HepG2 (cell line): Measurements from ENCODE around the gene IQCH. TPM values are rescaled to one million over a fixed set of nuclear protein-coding genes. Genes with fewer than 3 reads are reported as not detected.

Experiments used
- ATAC-seq: fragments of 200-7000 bp; cut with Tn5 transposase; 3 replicates; pipeline ENCODE4 v1.9.1; 2020; ENCODE audit warnings: mild to moderate bottlenecking, moderate library complexity
- BruUV-seq: library from RNA; stranded (reverse); fragments of 400-500 nt; replicated peaks from 2 replicates; lab custom pipeline; 2021; lab: Mats Ljungman, UMichigan
- CTCF ChIA-PET: fragments of 300-600 bp; formaldehyde crosslinking; extraction: SDS; loops from one replicate; lab custom pipeline; 2021; ENCODE audit warnings: low total read pairs, inconsistent platforms, low intra/inter-chr PET ratio; lab: Yijun Ruan, JAX
- POLR2A ChIA-PET: fragments of 350-600 bp; sonication (Branson Sonifier 250); formaldehyde crosslinking; loops from one replicate; lab custom pipeline; 2020; ENCODE audit warnings: antibody characterized with exemption, inconsistent platforms; lab: Yijun Ruan, JAX
- DNase-seq: peaks from one replicate; pipeline ENCODE4 v3.0.0-alpha.2; 2015; ENCODE audit warnings: low spot score
- FAIRE-seq: peaks from 3 replicates; lab custom pipeline; 2011; peaks lifted over from hg19 to GRCh38; lab: Jason Lieb, UNC
- H2AFZ ChIP-seq: one replicate; pipeline ENCODE4 v1.6.1; 2011; ENCODE audit warnings: low read length, inconsistent platforms
- H3K27ac ChIP-seq: fragments of 300-600 bp; 3 replicates; pipeline ENCODE4 v1.8.0; 2011; ENCODE audit warnings: mixed run types, mild to moderate bottlenecking, mixed read lengths, low read length, inconsistent platforms; ENCODE audit not compliant: insufficient read depth; ENCODE audit errors: extremely low read length
- H3K27me3 ChIP-seq, 2 experiments: fragments of 200-600 bp in 1 of 2; 2 replicates in 1 of 2; 3 replicates in 1 of 2; pipeline versions ENCODE4 v1.6.0 to v1.8.0; 2011; ENCODE audit warnings: low read length in 2 of 2, mild to moderate bottlenecking in 2 of 2, moderate library complexity in 2 of 2, inconsistent platforms in 1 of 2; ENCODE audit not compliant: insufficient read depth in 2 of 2, control insufficient read depth in 1 of 2
- H3K36me3 ChIP-seq, 2 experiments: fragments of 200-600 bp in 1 of 2; replicated peaks in 1 of 2; 2 replicates in 1 of 2; 3 replicates in 1 of 2; pipeline versions ENCODE4 v1.5.1 to v1.8.0; 2011; ENCODE audit warnings: low read length in 2 of 2, inconsistent platforms in 1 of 2; ENCODE audit not compliant: insufficient read depth in 2 of 2, control insufficient read depth in 1 of 2
- H3K4me1 ChIP-seq: 2 replicates; pipeline ENCODE4 v1.5.1; 2012; ENCODE audit warnings: low read length, inconsistent platforms; ENCODE audit not compliant: insufficient read depth
- H3K4me2 ChIP-seq: 2 replicates; pipeline ENCODE4 v1.6.0; 2011; ENCODE audit warnings: low read depth, low read length, inconsistent platforms
- H3K4me3 ChIP-seq, 3 experiments: fragments of 200-600 bp in 1 of 3; sonication (generic), shearing (Covaris generic) in 1 of 3; replicated peaks in 1 of 3; 2 replicates each; pipeline ENCODE4 v1.5.1; 2011 to 2016; ENCODE audit warnings: low read length in 3 of 3, inconsistent platforms in 2 of 3, low read depth in 2 of 3, mild to moderate bottlenecking in 2 of 3, control low read depth in 1 of 3, mixed read lengths in 1 of 3; ENCODE audit not compliant: insufficient read depth in 1 of 3
- H3K79me2 ChIP-seq: one replicate; pipeline ENCODE4 v1.6.1; 2011; ENCODE audit warnings: low read length, inconsistent platforms; ENCODE audit not compliant: insufficient read depth
- H3K9ac ChIP-seq: 2 replicates; pipeline ENCODE4 v1.6.0; 2011; ENCODE audit warnings: mild to moderate bottlenecking, low read depth, low read length, inconsistent platforms; ENCODE audit not compliant: insufficient read depth
- H3K9me3 ChIP-seq: 2 replicates; pipeline ENCODE4 v1.5.1; 2012; ENCODE audit warnings: mild to moderate bottlenecking, low read length
- H4K20me1 ChIP-seq: 2 replicates; pipeline ENCODE4 v1.6.0; 2011; ENCODE audit warnings: inconsistent platforms, mild to moderate bottlenecking, low read length, moderate library complexity; ENCODE audit not compliant: insufficient read depth
- RFX1 ChIP-seq: fragments of 450-650 bp; IDR thresholded peaks from 2 replicates; pipeline ENCODE4 v1.6.1; 2017
- SP140L ChIP-seq: sonication (generic); formaldehyde crosslinking; IDR thresholded peaks from 2 replicates; pipeline ENCODE4 v1.4.0; 2020; ENCODE audit warnings: missing genetic modification reagents, borderline replicate concordance
- TBP ChIP-seq: sonication (generic); formaldehyde crosslinking; IDR thresholded peaks from 2 replicates; pipeline ENCODE4 v1.5.0; 2020; ENCODE audit warnings: missing genetic modification reagents
- TCF12 ChIP-seq, 2 experiments: fragments of 450-650 bp in 1 of 2; sonication (generic) in 1 of 2; formaldehyde crosslinking in 1 of 2; IDR thresholded peaks; 2 replicates each; pipeline versions ENCODE4 v1.6.1 to v1.8.0; 2017 to 2022; ENCODE audit warnings: antibody characterized with exemption in 1 of 2, mild to moderate bottlenecking in 1 of 2, missing genetic modification reagents in 1 of 2, moderate library complexity in 1 of 2
- ZFP82 ChIP-seq: sonication (generic); formaldehyde crosslinking; IDR thresholded peaks from 2 replicates; pipeline ENCODE4 v1.5.1; 2020; ENCODE audit warnings: mild to moderate bottlenecking, missing genetic modification reagents, borderline replicate concordance
- ZNF333 ChIP-seq: sonication (generic); formaldehyde crosslinking; IDR thresholded peaks from 2 replicates; pipeline ENCODE4 v1.4.0; 2020; ENCODE audit warnings: mild to moderate bottlenecking, missing genetic modification reagents, borderline replicate concordance
- ZNF556 ChIP-seq: sonication (generic); formaldehyde crosslinking; IDR thresholded peaks from 2 replicates; pipeline ENCODE4 v1.4.0; 2020; ENCODE audit warnings: mild to moderate bottlenecking, missing genetic modification reagents, borderline replicate concordance
- WGBS: methylation state at CpG from one replicate; pipeline ENCODE4 v1.1.6; 2017; ENCODE audit warnings: low lambda C conversion rate; 5-methylcytosine and 5-hydroxymethylcytosine counted together
- in situ Hi-C: cut with HindIII; loops from 2 replicates; pipeline ENCODE4 v1.10.0; 2017; ENCODE audit warnings: low pct_unique_long_range_greater_than_20kb; ENCODE audit not compliant: extremely low pct_ligation_motif_present
- intact Hi-C: fragments of 100-400 bp; cut with micrococcal nuclease; formaldehyde crosslinking; loops from one replicate; pipeline ENCODE4 v1.10.0; 2022; ENCODE audit not compliant: unreplicated experiment
- polyA plus RNA-seq, 8 experiments: library from polyadenylated mRNA; depleted of rRNA in 3 of 8; stranded (reverse) in 7 of 8; unstranded in 1 of 8; fragments of >200 nt; fragmentation: Illumina TruSeq in 4 of 8; extraction: Trizol in 4 of 8; gene quantifications; 2 replicates each; pipeline versions ENCODE4 v1.2.1 to v1.2.3, GENCODE V29; 2011 to 2016; ENCODE audit warnings: low read depth in 4 of 8, missing spikeins in 1 of 8, mixed read lengths in 1 of 8; ENCODE audit not compliant: insufficient read depth in 1 of 8
- total RNA-seq, 5 experiments: library from RNA; depleted of rRNA; stranded (reverse); fragments of >200 nt; fragmentation: Illumina TruSeq; extraction: Trizol; gene quantifications; 2 replicates each; pipeline ENCODE4 v1.2.3, GENCODE V29; 2016; ENCODE audit warnings: low read depth in 1 of 5
- TF ChIP-seq, protein P1 (sequence below): sonication (generic); formaldehyde crosslinking; IDR thresholded peaks from 2 replicates; pipeline ENCODE4 v1.4.0; 2020; ENCODE audit warnings: low read depth, missing genetic modification reagents
- TF ChIP-seq, protein P2 (sequence below): sonication (generic); formaldehyde crosslinking; IDR thresholded peaks from 2 replicates; pipeline ENCODE4 v1.4.0; 2020; ENCODE audit warnings: missing genetic modification reagents

The IQCH gene
- total and polyA plus RNA-seq, 2 of the 13 experiments (the other 11 are each of a cell fraction or from before 2014, with no cell fraction given), result 0.16 to 0.55 TPM

DNA sequence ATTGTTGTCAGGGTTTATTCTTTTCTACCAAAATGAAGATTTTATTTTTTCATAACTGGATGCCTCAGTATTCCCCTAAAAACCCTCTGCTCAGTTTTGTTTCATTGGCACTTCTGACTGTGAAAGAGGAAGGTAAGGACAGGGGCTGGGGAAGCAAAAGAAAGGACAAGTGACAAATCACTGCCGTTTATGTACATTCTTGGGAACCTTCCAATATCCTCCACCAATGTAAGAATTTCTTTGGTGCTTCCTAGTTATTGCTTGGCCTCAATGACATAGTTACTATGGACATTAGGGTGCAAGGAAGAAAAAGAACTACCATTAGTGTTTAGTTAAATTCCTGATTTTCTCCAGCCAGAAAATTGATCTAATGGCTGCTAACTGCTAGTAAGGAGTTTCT, 135.4 kb downstream of the IQCH start:
- Histone ChIP-seq H3K79me2 (no peaks in the 10 kb centered on the region), H3K36me3 (no peaks in the 10 kb centered on the region), H2AFZ (no peak overlapping the region), H3K27ac (no peak overlapping the region), H4K20me1 (no peaks in the 10 kb centered on the region), H3K4me2 (no peak overlapping the region), H3K4me3 (no peak overlapping the region), H3K9ac (no peak overlapping the region), H3K27me3 (peaks cover 0 to 2% of the 10 kb centered on the region in 2 experiments; a peak in 1 of 5 replicates), H3K4me1 (no peaks in the 10 kb centered on the region), H3K9me3 (no peaks in the 10 kb centered on the region)
- intact Hi-C loops (no loop called here), in situ Hi-C loops (no loop called here)
- FAIRE-seq (no peak), DNase-seq (no peak), ATAC-seq (no peak)
- CTCF ChIA-PET, result no interaction called here
- TF ChIP-seq ZNF556 (CRISPR knock-in tag) (no peak), RFX1 (no peak)
- no TSS peak for BruUV-seq
- POLR2A ChIA-PET, result no interaction called here
- 7% methylated on average over 1 of the region's 1 CpG for WGBS

DNA sequence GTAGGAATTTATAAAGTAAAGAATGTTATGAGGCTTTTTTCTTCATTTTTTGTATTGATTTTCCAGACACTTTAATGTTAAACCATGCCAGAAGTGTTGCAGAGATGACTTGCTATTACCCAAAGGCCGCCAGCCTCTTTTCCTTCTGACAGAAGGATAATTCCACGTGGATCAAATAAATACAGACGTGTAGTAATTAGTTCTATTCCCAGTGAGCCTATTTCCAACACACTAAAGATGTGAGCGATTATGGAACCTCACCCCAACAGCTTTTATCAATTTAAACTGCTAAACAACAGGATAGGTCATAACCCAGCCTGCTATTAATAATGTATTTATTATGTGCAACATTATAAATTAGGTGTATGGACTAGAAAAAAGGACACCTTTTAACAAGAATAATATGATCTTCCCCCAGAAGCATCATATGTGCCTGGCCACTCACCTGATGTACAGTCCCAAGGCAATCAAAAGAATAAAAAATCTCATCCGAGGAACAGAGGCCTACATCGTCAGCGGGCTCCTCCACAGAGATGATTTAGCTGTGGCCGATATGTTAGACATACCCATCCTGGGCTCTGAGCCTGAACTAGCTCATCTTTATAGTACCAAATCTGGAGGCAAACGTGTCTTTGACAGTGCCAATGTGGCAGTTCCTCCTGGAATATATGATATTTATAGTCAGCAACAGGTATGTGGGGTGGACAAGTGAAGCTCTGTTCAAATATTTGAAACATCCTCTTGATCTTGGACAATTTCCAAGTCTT, 140.5 kb downstream of the IQCH start:
- intact Hi-C loops (no loop called here), in situ Hi-C loops (no loop called here)
- Histone ChIP-seq H3K36me3 (no peaks in the 10 kb centered on the region), H3K27ac (no peak overlapping the region), H3K9me3 (no peaks in the 10 kb centered on the region), H2AFZ (no peak overlapping the region), H4K20me1 (no peaks in the 10 kb centered on the region), H3K79me2 (no peaks in the 10 kb centered on the region), H3K27me3 (peaks cover 0 to 2% of the 10 kb centered on the region in 2 experiments; a peak in 1 of 5 replicates), H3K4me1 (no peaks in the 10 kb centered on the region), H3K4me3 (no peak overlapping the region), H3K9ac (no peak overlapping the region), H3K4me2 (no peak overlapping the region)
- 44% methylated on average over 9 of the region's 9 CpGs for WGBS
- no TSS peak for BruUV-seq
- POLR2A ChIA-PET, result no interaction called here
- CTCF ChIA-PET, result no interaction called here
- no peak for FAIRE-seq
- DNase-seq, result no peak
- no peak for ATAC-seq
- no peak for TF ChIP-seq ZNF333 (CRISPR knock-in tag)
- no peak for TF ChIP-seq TBP (CRISPR knock-in tag)
- TF ChIP-seq SP140L (CRISPR knock-in tag), result no peak
- no peak for TF ChIP-seq ZFP82 (CRISPR knock-in tag)
- TF ChIP-seq, protein P1, sequence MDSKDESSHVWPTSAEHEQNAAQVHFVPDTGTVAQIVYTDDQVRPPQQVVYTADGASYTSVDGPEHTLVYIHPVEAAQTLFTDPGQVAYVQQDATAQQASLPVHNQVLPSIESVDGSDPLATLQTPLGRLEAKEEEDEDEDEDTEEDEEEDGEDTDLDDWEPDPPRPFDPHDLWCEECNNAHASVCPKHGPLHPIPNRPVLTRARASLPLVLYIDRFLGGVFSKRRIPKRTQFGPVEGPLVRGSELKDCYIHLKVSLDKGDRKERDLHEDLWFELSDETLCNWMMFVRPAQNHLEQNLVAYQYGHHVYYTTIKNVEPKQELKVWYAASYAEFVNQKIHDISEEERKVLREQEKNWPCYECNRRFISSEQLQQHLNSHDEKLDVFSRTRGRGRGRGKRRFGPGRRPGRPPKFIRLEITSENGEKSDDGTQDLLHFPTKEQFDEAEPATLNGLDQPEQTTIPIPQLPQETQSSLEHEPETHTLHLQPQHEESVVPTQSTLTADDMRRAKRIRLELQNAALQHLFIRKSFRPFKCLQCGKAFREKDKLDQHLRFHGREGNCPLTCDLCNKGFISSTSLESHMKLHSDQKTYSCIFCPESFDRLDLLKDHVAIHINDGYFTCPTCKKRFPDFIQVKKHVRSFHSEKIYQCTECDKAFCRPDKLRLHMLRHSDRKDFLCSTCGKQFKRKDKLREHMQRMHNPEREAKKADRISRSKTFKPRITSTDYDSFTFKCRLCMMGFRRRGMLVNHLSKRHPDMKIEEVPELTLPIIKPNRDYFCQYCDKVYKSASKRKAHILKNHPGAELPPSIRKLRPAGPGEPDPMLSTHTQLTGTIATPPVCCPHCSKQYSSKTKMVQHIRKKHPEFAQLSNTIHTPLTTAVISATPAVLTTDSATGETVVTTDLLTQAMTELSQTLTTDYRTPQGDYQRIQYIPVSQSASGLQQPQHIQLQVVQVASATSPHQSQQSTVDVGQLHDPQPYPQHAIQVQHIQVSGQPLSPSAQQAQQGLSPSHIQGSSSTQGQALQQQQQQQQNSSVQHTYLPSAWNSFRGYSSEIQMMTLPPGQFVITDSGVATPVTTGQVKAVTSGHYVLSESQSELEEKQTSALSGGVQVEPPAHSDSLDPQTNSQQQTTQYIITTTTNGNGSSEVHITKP, result no peak
- TF ChIP-seq TCF12 (IDR thresholded peaks at IDR 0.05), result no peak
- no peak for TF ChIP-seq TCF12 (CRISPR knock-in tag; IDR thresholded peaks at IDR 0.05)
- TF ChIP-seq, protein P2, sequence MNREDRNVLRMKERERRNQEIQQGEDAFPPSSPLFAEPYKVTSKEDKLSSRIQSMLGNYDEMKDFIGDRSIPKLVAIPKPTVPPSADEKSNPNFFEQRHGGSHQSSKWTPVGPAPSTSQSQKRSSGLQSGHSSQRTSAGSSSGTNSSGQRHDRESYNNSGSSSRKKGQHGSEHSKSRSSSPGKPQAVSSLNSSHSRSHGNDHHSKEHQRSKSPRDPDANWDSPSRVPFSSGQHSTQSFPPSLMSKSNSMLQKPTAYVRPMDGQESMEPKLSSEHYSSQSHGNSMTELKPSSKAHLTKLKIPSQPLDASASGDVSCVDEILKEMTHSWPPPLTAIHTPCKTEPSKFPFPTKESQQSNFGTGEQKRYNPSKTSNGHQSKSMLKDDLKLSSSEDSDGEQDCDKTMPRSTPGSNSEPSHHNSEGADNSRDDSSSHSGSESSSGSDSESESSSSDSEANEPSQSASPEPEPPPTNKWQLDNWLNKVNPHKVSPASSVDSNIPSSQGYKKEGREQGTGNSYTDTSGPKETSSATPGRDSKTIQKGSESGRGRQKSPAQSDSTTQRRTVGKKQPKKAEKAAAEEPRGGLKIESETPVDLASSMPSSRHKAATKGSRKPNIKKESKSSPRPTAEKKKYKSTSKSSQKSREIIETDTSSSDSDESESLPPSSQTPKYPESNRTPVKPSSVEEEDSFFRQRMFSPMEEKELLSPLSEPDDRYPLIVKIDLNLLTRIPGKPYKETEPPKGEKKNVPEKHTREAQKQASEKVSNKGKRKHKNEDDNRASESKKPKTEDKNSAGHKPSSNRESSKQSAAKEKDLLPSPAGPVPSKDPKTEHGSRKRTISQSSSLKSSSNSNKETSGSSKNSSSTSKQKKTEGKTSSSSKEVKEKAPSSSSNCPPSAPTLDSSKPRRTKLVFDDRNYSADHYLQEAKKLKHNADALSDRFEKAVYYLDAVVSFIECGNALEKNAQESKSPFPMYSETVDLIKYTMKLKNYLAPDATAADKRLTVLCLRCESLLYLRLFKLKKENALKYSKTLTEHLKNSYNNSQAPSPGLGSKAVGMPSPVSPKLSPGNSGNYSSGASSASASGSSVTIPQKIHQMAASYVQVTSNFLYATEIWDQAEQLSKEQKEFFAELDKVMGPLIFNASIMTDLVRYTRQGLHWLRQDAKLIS (CRISPR knock-in tag), result no peak
